ENCODE results near the gene TM4SF4.

DNA sequence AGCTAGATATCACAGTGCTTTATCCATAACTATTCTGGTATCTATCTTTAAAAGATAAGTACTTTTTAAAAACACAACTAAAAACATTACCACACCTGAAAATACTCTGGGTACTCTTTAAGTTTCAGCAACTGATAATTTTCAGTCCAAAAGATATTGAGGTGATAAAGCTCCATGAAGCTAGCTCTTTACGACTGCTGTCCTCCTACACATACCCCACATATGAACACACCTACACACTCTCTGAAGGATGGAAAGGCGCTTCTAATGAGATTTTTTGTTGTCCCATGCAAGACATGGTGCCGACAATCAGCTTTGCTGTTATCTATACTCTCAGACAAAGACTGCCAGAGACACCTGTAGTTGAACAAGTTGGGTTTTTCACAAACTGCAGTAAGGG lies 19.1 kb upstream of the TM4SF4 start:
- TF ChIP-seq, protein P1, sequence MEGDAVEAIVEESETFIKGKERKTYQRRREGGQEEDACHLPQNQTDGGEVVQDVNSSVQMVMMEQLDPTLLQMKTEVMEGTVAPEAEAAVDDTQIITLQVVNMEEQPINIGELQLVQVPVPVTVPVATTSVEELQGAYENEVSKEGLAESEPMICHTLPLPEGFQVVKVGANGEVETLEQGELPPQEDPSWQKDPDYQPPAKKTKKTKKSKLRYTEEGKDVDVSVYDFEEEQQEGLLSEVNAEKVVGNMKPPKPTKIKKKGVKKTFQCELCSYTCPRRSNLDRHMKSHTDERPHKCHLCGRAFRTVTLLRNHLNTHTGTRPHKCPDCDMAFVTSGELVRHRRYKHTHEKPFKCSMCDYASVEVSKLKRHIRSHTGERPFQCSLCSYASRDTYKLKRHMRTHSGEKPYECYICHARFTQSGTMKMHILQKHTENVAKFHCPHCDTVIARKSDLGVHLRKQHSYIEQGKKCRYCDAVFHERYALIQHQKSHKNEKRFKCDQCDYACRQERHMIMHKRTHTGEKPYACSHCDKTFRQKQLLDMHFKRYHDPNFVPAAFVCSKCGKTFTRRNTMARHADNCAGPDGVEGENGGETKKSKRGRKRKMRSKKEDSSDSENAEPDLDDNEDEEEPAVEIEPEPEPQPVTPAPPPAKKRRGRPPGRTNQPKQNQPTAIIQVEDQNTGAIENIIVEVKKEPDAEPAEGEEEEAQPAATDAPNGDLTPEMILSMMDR (IDR thresholded peaks at IDR 0.05; ENCODE audit: control extremely low read depth in 1 of 3, insufficient read depth in 1 of 3, low read depth in 1 of 3, low read length in 3 of 3), result no peak
- TF ChIP-seq EP300 (IDR thresholded peaks at IDR 0.05; ENCODE audit: borderline replicate concordance in 1 of 2, low read depth in 2 of 2, low read length in 2 of 2) (no peak), CBX5 (IDR thresholded peaks at IDR 0.05; ENCODE audit: low read depth, low read length) (no peak), POLR2A (IDR thresholded peaks at IDR 0.05; ENCODE audit: control extremely low read depth in 1 of 2, low read depth in 2 of 2, low read length in 2 of 2) (no peak), JUND (IDR thresholded peaks at IDR 0.05; ENCODE audit: low read length) (no peak), TEAD4 (IDR thresholded peaks at IDR 0.05; ENCODE audit: low read depth, low read length) (no peak), RFX5 (IDR thresholded peaks at IDR 0.05; ENCODE audit: borderline replicate concordance, low read depth, low read length) (no peak), EZH2 (IDR thresholded peaks at IDR 0.05; ENCODE audit: low read depth, low read length, severe bottlenecking) (no peak), GABPA (IDR thresholded peaks at IDR 0.05; ENCODE audit: borderline replicate concordance, insufficient read depth, low read length) (no peak), BRCA1 (IDR thresholded peaks at IDR 0.05; ENCODE audit: low read depth, low read length) (no peak), SIN3A (conservative IDR thresholded peaks at IDR 0.05 in 1 of 2, IDR thresholded peaks at IDR 0.05 in 1 of 2; ENCODE audit: low read depth in 1 of 2, low read length in 2 of 2) (no peak), CHD2 (IDR thresholded peaks at IDR 0.05; ENCODE audit: low read length) (no peak), MAFK (IDR thresholded peaks at IDR 0.05; ENCODE audit: low read depth, low read length) (no peak)
- TF ChIP-seq, protein P2, sequence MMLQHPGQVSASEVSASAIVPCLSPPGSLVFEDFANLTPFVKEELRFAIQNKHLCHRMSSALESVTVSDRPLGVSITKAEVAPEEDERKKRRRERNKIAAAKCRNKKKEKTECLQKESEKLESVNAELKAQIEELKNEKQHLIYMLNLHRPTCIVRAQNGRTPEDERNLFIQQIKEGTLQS (IDR thresholded peaks at IDR 0.05; ENCODE audit: insufficient read depth, low read depth, low read length), result no peak

Measured in H1 (cell line).